GM13976 (cell line): Measurements from ENCODE around the gene ETV5.

ENCODE experiments used
- DNase-seq: peaks from one replicate; pipeline ENCODE4 v3.0.0; 2012; ENCODE audit warnings: low spot score
- CTCF ChIP-seq: IDR thresholded peaks from 2 replicates; pipeline ENCODE4 v1.5.1; 2012; ENCODE audit warnings: borderline replicate concordance, mild to moderate bottlenecking; ENCODE audit not compliant: insufficient read depth; ENCODE audit errors: extremely low read depth, missing control alignments, control extremely low read depth
- in situ Hi-C: fragments of 300-500 bp; cut with MboI; formaldehyde crosslinking; loops from one replicate; pipeline ENCODE4 v1.12.0; 2022; ENCODE audit warnings: low sequenced_read_pairs, mixed read lengths, inconsistent platforms; ENCODE audit not compliant: unreplicated experiment

Gene ETV5

GRCh38 chr3:186150041-186150830, 41.3 kb upstream of the ETV5 start:
- no peak for TF ChIP-seq CTCF
- no peak for DNase-seq
- in situ Hi-C loops = no loop called here

GRCh38 chr3:186149319-186149960, 40.6 kb upstream of the ETV5 start:
- no peak for TF ChIP-seq CTCF
- in situ Hi-C loops = no loop called here
- DNase-seq = no peak

GRCh38 chr3:186144257-186144656, 35.4 kb upstream of the ETV5 start:
- DNase-seq = no peak
- in situ Hi-C loops = no loop called here
- no peak for TF ChIP-seq CTCF

GRCh38 chr3:186143250-186143649, 34.4 kb upstream of the ETV5 start:
- no peak for DNase-seq
- no peak for TF ChIP-seq CTCF
- in situ Hi-C loops = no loop called here

- no peak for DNase-seq
- no peak for TF ChIP-seq CTCF
- in situ Hi-C loops = no loop called here
These were observed 33.6 kb upstream of the ETV5 start for GRCh38 chr3:186142393-186142932.

- TF ChIP-seq CTCF = no peak
- DNase-seq = no peak
- in situ Hi-C loops = no loop called here
These were observed 32.9 kb upstream of the ETV5 start for GRCh38 chr3:186141790-186142189.
